Osteoblast (primary cell): ENCODE results near the gene MID1. TPM values are rescaled to one million over a fixed set of nuclear protein-coding genes. Genes with fewer than 3 reads are reported as not detected.

ENCODE experiments used
- DNase-seq: peaks from one replicate; pipeline ENCODE4 v3.0.0; 2011; ENCODE audit warnings: low spot score, mixed read lengths; ENCODE audit not compliant: insufficient read length; ENCODE audit errors: missing footprints
- H2AFZ ChIP-seq: 2 replicates; pipeline ENCODE4 v1.6.0; 2011; ENCODE audit warnings: mild to moderate bottlenecking, low read length
- H3K27ac ChIP-seq: 2 replicates; pipeline ENCODE4 v1.5.1; 2011; ENCODE audit warnings: mild to moderate bottlenecking, low read depth, low read length, moderate library complexity
- H3K27me3 ChIP-seq: 2 replicates; pipeline ENCODE4 v1.6.0; 2012; ENCODE audit warnings: mild to moderate bottlenecking, control low read depth, inconsistent platforms, low read length, moderate library complexity; ENCODE audit not compliant: insufficient read depth
- H3K36me3 ChIP-seq: 2 replicates; pipeline ENCODE4 v1.5.1; 2011; ENCODE audit warnings: mild to moderate bottlenecking, low read length, control low read depth, moderate library complexity; ENCODE audit not compliant: insufficient read depth
- H3K4me1 ChIP-seq: 2 replicates; pipeline ENCODE4 v1.5.1; 2011; ENCODE audit warnings: mild to moderate bottlenecking, low read length, control low read depth, moderate library complexity; ENCODE audit not compliant: insufficient read depth
- H3K4me2 ChIP-seq: 2 replicates; pipeline ENCODE4 v1.6.0; 2011; ENCODE audit warnings: mild to moderate bottlenecking, low read length; ENCODE audit not compliant: insufficient read depth
- H3K4me3 ChIP-seq: fragments of 200-600 bp; sonication (generic); 3 replicates; pipeline ENCODE4 v1.5.1; 2012; ENCODE audit warnings: mild to moderate bottlenecking, low read length, inconsistent platforms; ENCODE audit not compliant: insufficient read depth
- H3K79me2 ChIP-seq: 2 replicates; pipeline ENCODE4 v1.6.0; 2012; ENCODE audit warnings: mild to moderate bottlenecking, low read length, control low read depth, inconsistent platforms; ENCODE audit not compliant: insufficient read depth
- H3K9me3 ChIP-seq: 2 replicates; pipeline ENCODE4 v1.5.1; 2011; ENCODE audit warnings: low read depth, low read length, control low read depth
- H4K20me1 ChIP-seq: 2 replicates; pipeline ENCODE4 v1.6.0; 2012; ENCODE audit warnings: mild to moderate bottlenecking, low read length, control low read depth; ENCODE audit not compliant: insufficient read depth
- total RNA-seq: library from RNA; depleted of rRNA; stranded (reverse); fragments of >200 nt; gene quantifications from 2 replicates; pipeline ENCODE4 v1.2.3, GENCODE V29; 2012
- TF ChIP-seq, protein P1 (sequence below): IDR thresholded peaks from 2 replicates; pipeline ENCODE4 v1.5.1; 2011; ENCODE audit warnings: mild to moderate bottlenecking, low read depth, low read length, moderate library complexity; ENCODE audit errors: extremely low read depth

MID1 gene
- total RNA-seq, 1 donor: 26.8 TPM

DNA sequence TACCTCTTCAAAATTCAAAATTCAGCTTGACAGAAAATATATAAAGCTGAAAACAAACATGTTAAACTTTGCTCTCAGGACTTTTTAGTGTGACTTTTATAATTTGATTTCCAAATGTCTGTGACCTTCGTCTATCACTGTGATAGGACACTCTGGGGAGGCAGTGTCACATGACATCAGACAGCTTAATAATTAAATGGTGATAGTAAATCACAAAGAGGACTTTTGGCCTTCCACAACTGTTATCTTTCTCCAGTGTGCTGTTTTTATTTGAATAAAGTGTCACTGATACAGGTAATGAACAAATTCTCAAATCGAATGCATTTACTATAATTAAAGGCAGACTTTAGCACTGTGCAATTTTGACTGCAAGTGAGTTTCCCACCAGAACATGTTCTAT, 83.1 kb downstream of the MID1 start:
- TF ChIP-seq, protein P1, sequence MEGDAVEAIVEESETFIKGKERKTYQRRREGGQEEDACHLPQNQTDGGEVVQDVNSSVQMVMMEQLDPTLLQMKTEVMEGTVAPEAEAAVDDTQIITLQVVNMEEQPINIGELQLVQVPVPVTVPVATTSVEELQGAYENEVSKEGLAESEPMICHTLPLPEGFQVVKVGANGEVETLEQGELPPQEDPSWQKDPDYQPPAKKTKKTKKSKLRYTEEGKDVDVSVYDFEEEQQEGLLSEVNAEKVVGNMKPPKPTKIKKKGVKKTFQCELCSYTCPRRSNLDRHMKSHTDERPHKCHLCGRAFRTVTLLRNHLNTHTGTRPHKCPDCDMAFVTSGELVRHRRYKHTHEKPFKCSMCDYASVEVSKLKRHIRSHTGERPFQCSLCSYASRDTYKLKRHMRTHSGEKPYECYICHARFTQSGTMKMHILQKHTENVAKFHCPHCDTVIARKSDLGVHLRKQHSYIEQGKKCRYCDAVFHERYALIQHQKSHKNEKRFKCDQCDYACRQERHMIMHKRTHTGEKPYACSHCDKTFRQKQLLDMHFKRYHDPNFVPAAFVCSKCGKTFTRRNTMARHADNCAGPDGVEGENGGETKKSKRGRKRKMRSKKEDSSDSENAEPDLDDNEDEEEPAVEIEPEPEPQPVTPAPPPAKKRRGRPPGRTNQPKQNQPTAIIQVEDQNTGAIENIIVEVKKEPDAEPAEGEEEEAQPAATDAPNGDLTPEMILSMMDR: no peak
- H3K4me3 ChIP-seq: no peak overlapping the region
- H4K20me1 ChIP-seq: no peaks in the 10 kb centered on the region
- H3K27me3 ChIP-seq: no peaks in the 10 kb centered on the region
- no peak overlapping the region for H3K27ac ChIP-seq
- no peak overlapping the region for H2AFZ ChIP-seq
- no peaks in the 10 kb centered on the region for H3K79me2 ChIP-seq
- no peak overlapping the region for H3K4me2 ChIP-seq
- peaks cover 11% of the 10 kb centered on the region for H3K4me1 ChIP-seq
- no peak for DNase-seq
- no peaks in the 10 kb centered on the region for H3K9me3 ChIP-seq
- no peaks in the 10 kb centered on the region for H3K36me3 ChIP-seq

DNA sequence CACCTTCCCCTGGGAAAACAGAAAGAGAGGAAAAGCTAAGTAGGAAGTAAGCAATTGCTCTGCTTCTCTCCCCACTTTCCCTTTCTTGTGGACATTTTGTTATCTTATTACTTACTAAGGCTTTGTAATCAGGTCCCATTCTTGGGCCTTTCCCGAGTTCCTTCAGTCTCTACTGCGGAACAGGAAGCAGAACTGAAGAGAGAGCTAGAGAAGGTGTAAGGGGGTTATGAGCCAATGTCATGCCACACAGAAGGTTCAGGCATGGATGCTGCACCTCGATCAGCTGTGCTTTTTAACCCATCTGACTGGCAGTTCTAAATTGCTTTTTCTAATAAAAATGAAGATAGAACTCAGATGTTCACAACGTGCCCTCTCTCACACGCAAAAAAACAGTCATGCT, 83.6 kb downstream of the MID1 start:
- Histone ChIP-seq H4K20me1 (no peaks in the 10 kb centered on the region), H3K4me2 (no peak overlapping the region)

DNA sequence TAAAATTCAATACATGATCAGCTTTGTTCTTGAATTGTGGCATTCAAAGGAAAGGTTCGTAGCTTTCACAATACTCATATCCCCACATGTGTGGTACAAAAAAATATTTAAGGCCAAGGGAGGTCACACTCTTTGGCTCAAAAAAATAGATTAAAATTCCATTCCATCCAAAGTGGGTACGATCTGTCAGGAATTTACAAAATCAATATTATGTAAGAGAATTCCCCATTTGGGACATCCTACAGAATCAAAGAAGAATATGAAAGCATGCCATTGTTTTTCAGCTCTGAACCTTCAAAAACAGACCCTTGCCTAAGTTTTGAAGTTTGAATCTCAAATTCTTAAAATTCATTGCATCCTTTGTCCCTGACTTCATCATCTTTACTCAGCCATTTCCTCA, 85.8 kb downstream of the MID1 start:
- no peak overlapping the region for H2AFZ ChIP-seq
- peaks cover 11% of the 10 kb centered on the region for H3K4me1 ChIP-seq
- H3K27me3 ChIP-seq: no peaks in the 10 kb centered on the region
- no peaks in the 10 kb centered on the region for H4K20me1 ChIP-seq
- no peaks in the 10 kb centered on the region for H3K79me2 ChIP-seq
- no peak for DNase-seq
- no peaks in the 10 kb centered on the region for H3K36me3 ChIP-seq
- H3K9me3 ChIP-seq: no peaks in the 10 kb centered on the region
- no peak overlapping the region for H3K4me3 ChIP-seq
- H3K4me2 ChIP-seq: peak overlapping the region; percentile 53
- TF ChIP-seq, protein P1: no peak
- peak overlapping the region; percentile 51 for H3K27ac ChIP-seq

More for the DNA sequence above, 83.6 kb downstream of the MID1 start:
- DNase-seq: no peak
- no peaks in the 10 kb centered on the region for H3K36me3 ChIP-seq
- no peak overlapping the region for H2AFZ ChIP-seq
- TF ChIP-seq, protein P1: no peak
- no peaks in the 10 kb centered on the region for H3K9me3 ChIP-seq
- H3K79me2 ChIP-seq: no peaks in the 10 kb centered on the region
- H3K4me1 ChIP-seq: peaks cover 11% of the 10 kb centered on the region
- H3K27me3 ChIP-seq: no peaks in the 10 kb centered on the region
- H3K4me3 ChIP-seq: no peak overlapping the region
- peak overlapping the region; percentile 17 for H3K27ac ChIP-seq

DNA sequence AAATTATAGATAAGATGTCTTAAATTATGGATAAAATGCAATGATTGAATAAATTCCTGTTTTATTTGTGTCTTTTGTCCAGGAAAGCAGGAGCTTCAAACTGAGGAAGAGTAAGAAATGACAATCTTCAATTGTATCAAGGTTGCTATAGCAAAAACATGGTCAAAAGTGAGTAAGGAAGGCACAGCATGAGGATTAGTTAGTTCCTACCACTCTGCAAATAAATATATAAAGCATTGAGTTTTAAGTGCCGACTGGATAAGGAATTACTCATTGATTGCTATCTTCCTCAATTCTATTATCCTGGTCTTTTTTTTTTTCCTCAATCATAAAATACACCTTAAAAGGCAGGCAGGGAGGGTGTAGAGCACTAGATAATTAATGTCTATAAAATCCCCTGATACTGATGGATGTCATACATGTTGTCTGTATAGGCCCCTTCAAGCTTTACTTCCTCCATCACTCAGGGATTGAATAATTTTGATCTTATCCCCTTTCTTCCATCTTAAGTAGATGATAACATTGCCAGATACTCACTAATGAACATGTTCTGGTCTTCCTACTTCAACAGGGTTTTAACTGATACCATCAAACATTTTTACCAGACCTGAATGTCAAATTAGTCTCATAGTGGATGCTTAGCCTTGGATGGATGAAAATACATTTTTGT, 86.6 kb downstream of the MID1 start:
- no peak overlapping the region for H2AFZ ChIP-seq
- peaks cover 11% of the 10 kb centered on the region for H3K4me1 ChIP-seq
- peak overlapping the region; percentile 53 for H3K27ac ChIP-seq
- H4K20me1 ChIP-seq: no peaks in the 10 kb centered on the region
- H3K36me3 ChIP-seq: no peaks in the 10 kb centered on the region
- no peak overlapping the region for H3K4me3 ChIP-seq
- no peaks in the 10 kb centered on the region for H3K9me3 ChIP-seq
- no peak for DNase-seq
- no peaks in the 10 kb centered on the region for H3K79me2 ChIP-seq
- TF ChIP-seq, protein P1: no peak
- no peak overlapping the region for H3K4me2 ChIP-seq
- H3K27me3 ChIP-seq: no peaks in the 10 kb centered on the region
